Mesodermal cell (in vitro differentiated cells): ENCODE measurements around the gene DEDD.

Source experiments
- H3K27ac ChIP-seq: 2 replicates; pipeline ENCODE4 v1.7.0; 2013; ENCODE audit warnings: mild to moderate bottlenecking, low read depth, low read length, moderate library complexity; ENCODE audit not compliant: severe bottlenecking
- H3K36me3 ChIP-seq: 2 replicates; pipeline ENCODE4 v1.7.1; 2013; ENCODE audit warnings: mild to moderate bottlenecking, low read length, moderate library complexity; ENCODE audit not compliant: control insufficient read depth, insufficient read depth
- H3K4me1 ChIP-seq: one replicate; pipeline ENCODE4 v1.7.1; 2013; ENCODE audit warnings: mild to moderate bottlenecking, low read length; ENCODE audit not compliant: insufficient read depth, control insufficient read depth, poor library complexity, severe bottlenecking
- H3K4me3 ChIP-seq: 2 replicates; pipeline ENCODE4 v1.7.0; 2013; ENCODE audit warnings: low read length, control low read depth, mild to moderate bottlenecking; ENCODE audit not compliant: insufficient read depth, poor library complexity, severe bottlenecking; ENCODE audit errors: extremely low read depth
- H3K9me3 ChIP-seq: 2 replicates; pipeline ENCODE4 v1.7.1; 2013; ENCODE audit warnings: mild to moderate bottlenecking, low read length, moderate library complexity; ENCODE audit not compliant: control insufficient read depth
- WGBS, 2 experiments: methylation state at CpG; one replicate each; pipeline ENCODE4 v1.1.5; 2013; ENCODE audit warnings: missing lambda C conversion rate in 2 of 2; ENCODE audit not compliant: insufficient coverage in 2 of 2; 5-methylcytosine and 5-hydroxymethylcytosine counted together

DEDD gene

DNA sequence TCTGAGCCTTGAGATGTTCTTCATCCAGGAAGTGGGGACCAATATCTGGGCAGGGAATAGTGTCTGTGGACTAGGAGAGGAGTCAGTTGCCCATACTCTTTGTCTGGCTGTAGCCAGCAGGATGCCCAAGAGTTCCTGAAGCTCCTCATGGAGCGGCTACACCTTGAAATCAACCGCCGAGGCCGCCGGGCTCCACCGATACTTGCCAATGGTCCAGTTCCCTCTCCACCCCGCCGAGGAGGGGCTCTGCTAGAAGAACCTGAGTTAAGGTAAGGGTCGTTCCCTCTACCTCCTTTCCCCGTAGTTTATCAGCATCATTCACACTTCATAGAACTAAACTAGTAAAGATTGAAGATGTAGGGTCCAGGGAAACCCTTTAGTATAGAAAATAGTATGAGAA lies 30.3 kb upstream of the DEDD start:
- Histone ChIP-seq H3K4me1 (peaks cover 11% of the 10 kb centered on the region), H3K27ac (no peak overlapping the region), H3K9me3 (no peaks in the 10 kb centered on the region), H3K36me3 (peaks cover 48% of the 10 kb centered on the region), H3K4me3 (no peak overlapping the region)
- 100% methylated on average over 6 to 8 of the region's 10 CpGs for WGBS, 2 experiments

DNA sequence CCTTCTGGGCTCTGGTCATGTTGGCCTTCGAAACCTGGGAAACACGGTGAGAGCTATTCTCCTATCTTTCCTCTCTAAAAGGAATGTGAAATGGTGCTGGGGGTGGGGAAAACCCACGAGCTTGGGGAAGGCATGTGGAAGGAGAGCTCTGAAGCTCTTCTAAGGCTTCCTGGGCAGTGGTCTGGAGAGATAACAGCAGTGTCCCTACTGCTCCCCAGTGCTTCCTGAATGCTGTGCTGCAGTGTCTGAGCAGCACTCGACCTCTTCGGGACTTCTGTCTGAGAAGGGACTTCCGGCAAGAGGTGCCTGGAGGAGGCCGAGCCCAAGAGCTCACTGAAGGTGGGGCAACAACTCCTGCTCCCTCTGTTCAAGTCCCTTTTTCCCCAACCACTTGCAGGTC lies 29.6 kb upstream of the DEDD start:
- peaks cover 55% of the 10 kb centered on the region for H3K36me3 ChIP-seq
- 88 to 90% methylated on average over 4 to 5 of the region's 7 CpGs for WGBS, 2 experiments
- no peak overlapping the region for H3K4me3 ChIP-seq
- H3K9me3 ChIP-seq: no peaks in the 10 kb centered on the region
- H3K27ac ChIP-seq: peak overlapping the region; percentile 31
- peaks cover 11% of the 10 kb centered on the region for H3K4me1 ChIP-seq

DNA sequence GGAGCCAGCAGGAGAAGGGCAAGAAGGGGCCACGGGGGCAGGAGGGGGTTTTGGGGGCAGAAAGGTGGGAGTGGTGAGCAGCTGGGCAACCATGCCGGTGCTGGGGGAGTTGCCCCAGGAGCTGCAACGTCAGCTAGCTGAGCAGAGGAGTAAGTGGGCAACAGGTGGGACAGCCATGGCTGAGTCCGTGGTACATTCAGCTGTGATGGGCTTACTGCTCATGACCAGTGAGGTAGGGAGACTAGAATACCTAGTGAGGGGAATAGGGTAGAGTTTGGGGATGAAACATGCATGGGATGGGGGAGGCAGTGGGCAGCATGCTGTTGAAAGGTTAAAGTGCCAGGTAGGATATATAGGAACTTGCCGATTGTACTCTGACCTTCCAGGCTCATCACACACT lies 29.2 kb upstream of the DEDD start:
- Histone ChIP-seq H3K4me1 (peaks cover 11% of the 10 kb centered on the region), H3K27ac (peak overlapping the region; percentile 31), H3K9me3 (no peaks in the 10 kb centered on the region), H3K36me3 (peaks cover 59% of the 10 kb centered on the region), H3K4me3 (no peak overlapping the region)
- WGBS, 2 experiments: 91 to 92% methylated on average over 4 to 5 of the region's 5 CpGs

DNA sequence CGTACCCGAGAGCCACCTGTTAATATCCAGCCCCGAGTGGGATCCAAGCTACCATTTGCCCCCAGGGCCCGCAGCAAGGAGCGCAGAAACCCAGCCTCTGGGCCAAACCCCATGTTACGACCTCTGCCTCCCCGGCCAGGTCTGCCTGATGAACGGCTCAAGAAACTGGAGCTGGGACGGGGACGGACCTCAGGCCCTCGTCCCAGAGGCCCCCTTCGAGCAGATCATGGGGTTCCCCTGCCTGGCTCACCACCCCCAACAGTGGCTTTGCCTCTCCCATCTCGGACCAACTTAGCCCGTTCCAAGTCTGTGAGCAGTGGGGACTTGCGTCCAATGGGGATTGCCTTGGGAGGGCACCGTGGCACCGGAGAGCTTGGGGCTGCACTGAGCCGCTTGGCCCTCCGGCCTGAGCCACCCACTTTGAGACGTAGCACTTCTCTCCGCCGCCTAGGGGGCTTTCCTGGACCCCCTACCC lies 28.2 kb upstream of the DEDD start:
- H3K36me3 ChIP-seq: peaks cover 62% of the 10 kb centered on the region
- H3K4me1 ChIP-seq: peaks cover 11% of the 10 kb centered on the region
- 93 to 97% methylated on average over 20 to 22 of the region's 22 CpGs for WGBS, 2 experiments

DNA sequence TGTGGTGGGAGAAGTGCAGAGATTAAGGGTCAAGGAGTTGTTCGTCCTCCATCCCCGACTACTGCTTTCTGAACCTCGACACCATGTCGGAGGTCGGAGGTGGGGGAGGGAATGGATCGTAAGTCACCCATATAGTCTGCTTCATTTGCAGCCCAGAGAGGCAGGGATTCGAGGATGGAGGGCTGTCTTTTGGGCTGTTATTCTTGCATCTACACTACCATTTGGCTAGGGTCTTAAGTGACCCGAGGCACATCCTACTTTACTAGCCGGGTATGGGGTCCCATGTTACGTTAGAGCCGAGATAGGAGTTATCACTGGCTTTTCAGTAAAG lies 27.4 kb upstream of the DEDD start:
- Histone ChIP-seq H3K4me3 (peak overlapping the region; percentile 82), H3K4me1 (peaks cover 4% of the 10 kb centered on the region), H3K9me3 (no peaks in the 10 kb centered on the region), H3K27ac (no peak overlapping the region), H3K36me3 (peaks cover 62% of the 10 kb centered on the region)
- 0 to 20% methylated on average over 1 to 7 of the region's 11 CpGs for WGBS, 2 experiments

More for the DNA sequence above, 28.2 kb upstream of the DEDD start:
- H3K9me3 ChIP-seq: no peaks in the 10 kb centered on the region
- H3K27ac ChIP-seq: no peak overlapping the region
- H3K4me3 ChIP-seq: peak overlapping the region; percentile 82

DNA sequence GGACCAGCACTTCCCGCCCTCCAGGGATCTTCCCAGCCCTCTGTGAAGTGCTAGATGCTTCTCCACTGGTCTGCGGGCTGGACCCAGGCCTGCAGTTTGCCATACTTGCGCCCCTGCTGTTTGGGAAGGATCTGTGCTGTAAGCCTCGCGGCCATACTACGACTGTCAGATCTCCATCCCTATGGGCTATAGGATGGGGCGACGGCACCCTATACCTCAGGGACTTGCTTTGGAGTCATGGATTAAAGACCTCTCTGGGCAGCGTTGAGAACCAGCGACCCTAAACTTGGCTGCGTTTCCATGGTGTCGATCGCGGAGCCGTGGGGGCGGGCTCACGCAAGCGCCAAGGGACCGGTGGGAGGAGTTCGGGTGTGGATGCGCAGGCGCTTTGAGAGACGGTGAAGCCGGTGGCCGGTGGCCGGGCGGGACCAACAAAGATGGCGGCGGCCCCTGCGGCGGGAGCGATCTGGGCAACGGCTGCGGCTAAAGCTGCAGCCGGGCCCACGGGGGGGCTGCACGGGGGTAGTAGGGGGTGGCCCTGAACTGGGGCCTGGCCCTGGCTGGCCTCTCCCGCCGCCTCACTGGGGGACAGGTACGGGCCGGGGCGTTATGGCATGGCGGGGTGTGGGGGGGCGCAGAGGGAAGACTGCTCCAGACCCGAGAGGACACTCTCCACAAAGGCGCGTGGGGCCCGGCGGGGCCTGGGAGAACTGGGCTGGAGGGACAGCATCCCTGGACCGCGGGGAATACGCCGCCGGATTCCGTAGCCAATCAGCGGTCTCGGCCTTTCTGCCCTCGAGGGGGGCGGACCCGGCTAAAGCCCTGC lies 26.8 kb upstream of the DEDD start, which contains the start of gene USP21:
USP21 (plus strand) TSS at position 414 of the 826 bp plus-strand sequence. CDS start 1,141 bp downstream, outside the sequence.
- peak within 1 kb of the TSS; percentile 82 for H3K4me3 ChIP-seq
- 3 to 5% methylated on average over 45 to 51 of the region's 60 CpGs for WGBS, 2 experiments
- H3K27ac ChIP-seq: peak within 1 kb of the TSS; percentile 68

DNA sequence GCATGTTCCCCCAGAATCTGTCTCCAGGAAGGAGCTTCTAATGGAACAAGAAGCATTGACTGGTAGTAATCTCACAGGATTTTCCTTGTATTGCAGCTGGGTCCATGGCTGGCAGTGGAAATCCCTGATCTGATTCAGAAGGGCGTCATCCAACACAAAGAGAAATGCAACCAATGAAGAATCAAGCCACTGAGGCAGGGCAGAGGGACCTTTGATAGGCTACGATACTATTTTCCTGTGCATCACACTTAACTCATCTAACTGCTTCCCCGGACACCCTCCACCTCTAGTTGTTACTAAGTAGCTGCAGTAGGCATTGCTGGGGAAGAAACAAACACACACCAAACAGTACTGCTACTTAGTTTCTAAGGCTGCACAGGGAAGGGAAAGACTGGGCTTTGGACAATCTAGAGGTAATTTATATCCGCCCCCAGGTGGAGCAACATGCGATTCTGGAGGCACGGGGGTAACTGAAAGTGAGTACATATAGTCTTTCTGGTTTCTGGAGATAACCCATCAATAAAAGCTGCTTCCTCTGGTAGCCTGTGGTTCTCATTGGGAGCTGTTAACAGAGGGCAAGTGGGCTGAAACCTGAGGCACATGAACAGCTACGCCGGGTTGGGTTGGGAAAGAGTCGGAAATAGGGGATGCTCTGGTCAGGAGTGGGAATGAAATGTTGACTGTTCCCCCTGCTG lies 26.0 kb upstream of the DEDD start:
- Histone ChIP-seq H3K36me3 (peaks cover 53% of the 10 kb centered on the region), H3K27ac (peak overlapping the region; percentile 68), H3K9me3 (no peaks in the 10 kb centered on the region), H3K4me3 (peak overlapping the region; percentile 82), H3K4me1 (peaks cover 4% of the 10 kb centered on the region)
- WGBS, 2 experiments: 82 to 96% methylated on average over 3 to 7 of the region's 9 CpGs

More for the DNA sequence above, 26.8 kb upstream of the DEDD start, which contains the start of gene USP21:
- H3K9me3 ChIP-seq: no peaks in the 10 kb centered on the region
- H3K4me1 ChIP-seq: peaks cover 4% of the 10 kb centered on the region
- peaks cover 62% of the 10 kb centered on the region for H3K36me3 ChIP-seq

DNA sequence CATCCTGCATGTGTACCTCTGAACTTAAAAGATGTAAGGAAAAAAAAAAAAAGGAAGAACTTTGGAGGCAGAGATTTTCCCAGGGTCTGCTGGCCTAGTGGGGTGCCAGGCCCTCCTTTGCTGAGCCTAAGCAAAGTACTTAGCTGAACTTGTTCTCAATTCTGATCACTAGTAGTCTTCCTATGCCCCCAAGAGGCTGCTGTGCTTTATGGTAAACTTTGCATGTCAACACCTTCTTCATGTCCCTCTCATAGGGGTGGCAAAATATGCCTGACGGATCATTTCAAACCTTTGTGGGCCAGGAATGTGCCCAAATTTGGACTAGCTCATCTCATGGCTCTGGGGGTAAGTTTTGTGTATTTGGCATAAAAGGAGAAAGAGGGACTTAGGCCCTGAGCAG lies 25.4 kb upstream of the DEDD start:
- H3K27ac ChIP-seq: no peak overlapping the region
- H3K4me3 ChIP-seq: no peak overlapping the region
- peaks cover 47% of the 10 kb centered on the region for H3K36me3 ChIP-seq
- H3K9me3 ChIP-seq: no peaks in the 10 kb centered on the region
- peaks cover 4% of the 10 kb centered on the region for H3K4me1 ChIP-seq
- 100% methylated on average over 1 of the region's 1 CpG for WGBS, 2 experiments

DNA sequence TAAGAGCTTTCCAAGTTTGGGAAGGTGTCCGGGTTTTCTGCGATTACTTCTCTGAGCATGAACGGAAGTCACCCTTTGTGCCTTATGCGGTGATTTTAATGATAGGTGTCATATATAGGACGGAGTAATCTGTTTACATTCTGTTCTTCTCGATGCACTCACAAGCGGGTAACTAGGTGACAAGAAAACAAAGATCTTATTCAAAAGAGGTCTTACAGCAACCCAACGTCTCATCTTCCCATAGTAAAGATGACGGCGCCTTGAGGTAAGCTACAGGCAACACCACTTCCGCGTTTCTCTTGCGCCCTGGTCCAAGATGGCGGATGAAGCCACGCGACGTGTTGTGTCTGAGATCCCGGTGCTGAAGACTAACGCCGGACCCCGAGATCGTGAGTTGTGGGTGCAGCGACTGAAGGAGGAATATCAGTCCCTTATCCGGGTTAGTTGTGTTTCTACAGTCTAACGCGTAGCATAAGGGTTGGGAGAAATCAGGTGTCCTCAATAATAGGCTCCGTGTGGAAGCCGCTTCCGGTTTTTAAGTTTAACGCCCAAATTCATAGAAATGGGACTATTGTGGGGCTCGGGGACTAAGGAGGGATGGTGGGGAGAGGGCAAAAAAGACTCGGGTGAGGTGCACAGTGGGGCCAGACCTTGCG lies 21.3 kb upstream of the DEDD start, which contains the start of gene UFC1:
UFC1 (plus strand) TSS at position 297 of the 656 bp plus-strand sequence; CDS start at position 317, 20 bp downstream.
- no peaks in the 10 kb centered on the region for H3K4me1 ChIP-seq
- H3K36me3 ChIP-seq: peaks cover 24% of the 10 kb centered on the region
- H3K9me3 ChIP-seq: no peaks in the 10 kb centered on the region
- H3K27ac ChIP-seq: peak within 1 kb of the TSS; percentile 95
- H3K4me3 ChIP-seq: peak within 1 kb of the TSS; percentile 73
- 1% methylated on average over 26 to 30 of the region's 33 CpGs for WGBS, 2 experiments

DNA sequence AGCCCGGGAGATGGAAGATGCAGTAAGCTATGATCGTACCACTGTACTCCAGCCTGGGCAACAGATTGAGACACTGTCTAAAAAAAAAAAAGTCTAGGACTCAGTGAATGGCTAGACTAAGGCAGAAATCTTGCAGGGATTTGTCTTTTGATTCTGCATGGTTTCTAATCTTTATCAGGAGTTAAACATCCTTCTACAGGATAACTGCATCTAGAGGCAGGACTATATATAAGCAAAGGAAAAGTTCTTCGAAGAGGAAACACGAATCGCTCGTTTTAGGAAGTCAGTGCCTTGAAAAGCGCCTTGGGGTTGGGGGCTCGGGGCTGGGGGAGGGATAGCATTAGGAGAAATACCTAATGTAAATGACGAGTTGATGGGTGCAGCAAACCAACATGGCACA lies 20.7 kb upstream of the DEDD start:
- WGBS, 2 experiments: 100% methylated on average over 2 of the region's 9 CpGs
- Histone ChIP-seq H3K36me3 (peaks cover 18% of the 10 kb centered on the region), H3K4me1 (no peaks in the 10 kb centered on the region), H3K9me3 (no peaks in the 10 kb centered on the region), H3K27ac (peak overlapping the region; percentile 36), H3K4me3 (peak overlapping the region; percentile 73)
